ENCODE results near the gene CBX1.
"Not testable (repeated sequence)": the region's sequence is repeated elsewhere in the genome, so short reads cannot be mapped to it uniquely, and the experiment has no call there.

The CBX1 gene

GRCh38 chr17:48122665-48123045 lies 21.4 kb upstream of the CBX1 start:
- no peak for DNase-seq

GRCh38 chr17:48121923-48122664 lies 20.8 kb upstream of the CBX1 start:
- DNase-seq = peak; percentile 5

- DNase-seq = peak; percentile 75
Measured at GRCh38 chr17:48113201-48113676, 12.0 kb upstream of the CBX1 start.

- no peak for DNase-seq
Measured at GRCh38 chr17:48111937-48112241, 10.6 kb upstream of the CBX1 start.

- no peak for DNase-seq
Measured at GRCh38 chr17:48110761-48111160, 9.5 kb upstream of the CBX1 start.

- DNase-seq = peak; percentile 98
Measured at GRCh38 chr17:48107137-48108055, 6.1 kb upstream of the CBX1 start, which contains the start of gene SNX11. Gene SNX11 (plus strand): TSS chr17:48107766. CDS start chr17:48112044, 4,278 bp downstream.

GRCh38 chr17:48106802-48107136 lies 5.5 kb upstream of the CBX1 start:
- DNase-seq = no peak

GRCh38 chr17:48104440-48104839 lies 3.2 kb upstream of the CBX1 start:
- DNase-seq = no peak

GRCh38 chr17:48102798-48103715 lies 1.8 kb upstream of the CBX1 start:
- DNase-seq = no peak

GRCh38 chr17:48102043-48102750 lies 919 bp upstream of the CBX1 start:
- DNase-seq = no peak

- no peak for DNase-seq
Measured at GRCh38 chr17:48100591-48101011, 677 bp downstream of the CBX1 start.

- DNase-seq = no peak
Measured at GRCh38 chr17:48100160-48100559, 1.1 kb downstream of the CBX1 start.

GRCh38 chr17:48095611-48096010 lies 5.7 kb downstream of the CBX1 start:
- no peak for DNase-seq

GRCh38 chr17:48093341-48094045 lies 7.8 kb downstream of the CBX1 start:
- no peak for DNase-seq

GRCh38 chr17:48084932-48085331 lies 16.3 kb downstream of the CBX1 start:
- DNase-seq = no peak

GRCh38 chr17:48081858-48082257 lies 19.4 kb downstream of the CBX1 start:
- DNase-seq = no peak

- not testable (repeated sequence) for DNase-seq
Measured at GRCh38 chr17:48077152-48077551, 24.1 kb downstream of the CBX1 start.

GRCh38 chr17:48074322-48075081 lies 26.8 kb downstream of the CBX1 start:
- DNase-seq = peak; percentile 88

- not testable (repeated sequence) for DNase-seq
Measured at GRCh38 chr17:48073566-48074094, 27.6 kb downstream of the CBX1 start.

- not testable (repeated sequence) for DNase-seq
Measured at GRCh38 chr17:48072811-48073210, 28.5 kb downstream of the CBX1 start.

- no peak for DNase-seq
Measured at GRCh38 chr17:48071654-48072053, 29.6 kb downstream of the CBX1 start.

Measured in activated effector memory CD4-positive, alpha-beta T cell treated with anti-CD3 and anti-CD28 coated beads, Interleukin-2, amount 50 U/mL, for 16 hours (primary cell).